Neural crest cell (in vitro differentiated cells): ENCODE data around the gene C1QC. TPM values are rescaled to one million over a fixed set of nuclear protein-coding genes. Genes with fewer than 3 reads are reported as not detected.

Source experiments
- DNase-seq: peaks from one replicate; pipeline ENCODE4 v3.0.0; 2021; ENCODE audit warnings: low read depth, mixed read lengths, low spot score
- H3K27ac Mint-ChIP-seq: one replicate; pipeline ENCODE4 v1.8.0; 2021; ENCODE audit warnings: mild to moderate bottlenecking, mixed read lengths; ENCODE audit not compliant: unreplicated experiment
- H3K27me3 Mint-ChIP-seq: 2 replicates; pipeline ENCODE4 v1.8.0; 2021; ENCODE audit warnings: low read depth, mild to moderate bottlenecking, mixed read lengths
- H3K36me3 Mint-ChIP-seq: 2 replicates; pipeline ENCODE4 v1.8.0; 2021; ENCODE audit warnings: low read depth, mild to moderate bottlenecking, mixed read lengths
- H3K4me1 Mint-ChIP-seq: 2 replicates; pipeline ENCODE4 v1.8.0; 2021; ENCODE audit warnings: mixed read lengths
- H3K4me3 Mint-ChIP-seq: one replicate; pipeline ENCODE4 v1.8.0; 2021; ENCODE audit warnings: mild to moderate bottlenecking, mixed read lengths
- H3K9me3 Mint-ChIP-seq: 2 replicates; pipeline ENCODE4 v1.8.0; 2021; ENCODE audit warnings: mixed read lengths
- total RNA-seq: library from RNA; stranded (reverse); gene quantifications from 2 replicates; pipeline ENCODE4 v1.2.1, GENCODE V29; 2021
- TF ChIP-seq, protein P1 (sequence below): fragments of 200-600 bp; sonication (generic); conservative IDR thresholded peaks from 2 replicates; pipeline ENCODE4 v1.5.0; 2021; ENCODE audit warnings: antibody characterized with exemption, mild to moderate bottlenecking

Gene C1QC
- total RNA-seq, 1 donor from 2014 or later = not detected

DNA sequence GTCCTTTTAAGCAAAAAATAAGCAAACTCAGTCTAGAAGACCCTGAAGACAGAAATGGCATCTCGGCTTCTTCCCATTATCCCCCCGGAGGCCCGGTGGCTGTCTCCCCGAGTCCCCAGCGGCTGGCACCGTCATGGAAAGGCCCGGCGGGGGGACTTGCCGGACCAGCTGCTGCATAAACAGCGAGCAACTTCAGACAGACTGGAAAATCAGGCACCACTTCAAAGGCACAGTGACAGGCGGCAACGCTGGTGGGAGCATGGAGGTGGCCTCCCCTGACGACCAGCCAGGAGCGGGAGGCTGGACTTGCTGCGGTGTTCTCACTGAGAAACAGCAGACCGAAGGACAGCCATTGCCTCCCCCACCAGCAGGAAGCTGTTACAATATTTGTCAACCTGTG, 25.4 kb upstream of the C1QC start:
- DNase-seq = no peak
- H3K36me3 Mint-ChIP-seq = no peaks in the 10 kb centered on the region
- H3K9me3 Mint-ChIP-seq = no peaks in the 10 kb centered on the region
- H3K27me3 Mint-ChIP-seq = peaks cover 84% of the 10 kb centered on the region
- TF ChIP-seq, protein P1, sequence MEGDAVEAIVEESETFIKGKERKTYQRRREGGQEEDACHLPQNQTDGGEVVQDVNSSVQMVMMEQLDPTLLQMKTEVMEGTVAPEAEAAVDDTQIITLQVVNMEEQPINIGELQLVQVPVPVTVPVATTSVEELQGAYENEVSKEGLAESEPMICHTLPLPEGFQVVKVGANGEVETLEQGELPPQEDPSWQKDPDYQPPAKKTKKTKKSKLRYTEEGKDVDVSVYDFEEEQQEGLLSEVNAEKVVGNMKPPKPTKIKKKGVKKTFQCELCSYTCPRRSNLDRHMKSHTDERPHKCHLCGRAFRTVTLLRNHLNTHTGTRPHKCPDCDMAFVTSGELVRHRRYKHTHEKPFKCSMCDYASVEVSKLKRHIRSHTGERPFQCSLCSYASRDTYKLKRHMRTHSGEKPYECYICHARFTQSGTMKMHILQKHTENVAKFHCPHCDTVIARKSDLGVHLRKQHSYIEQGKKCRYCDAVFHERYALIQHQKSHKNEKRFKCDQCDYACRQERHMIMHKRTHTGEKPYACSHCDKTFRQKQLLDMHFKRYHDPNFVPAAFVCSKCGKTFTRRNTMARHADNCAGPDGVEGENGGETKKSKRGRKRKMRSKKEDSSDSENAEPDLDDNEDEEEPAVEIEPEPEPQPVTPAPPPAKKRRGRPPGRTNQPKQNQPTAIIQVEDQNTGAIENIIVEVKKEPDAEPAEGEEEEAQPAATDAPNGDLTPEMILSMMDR = no peak
- no peak overlapping the region for H3K27ac Mint-ChIP-seq
- H3K4me3 Mint-ChIP-seq = no peak overlapping the region
- no peaks in the 10 kb centered on the region for H3K4me1 Mint-ChIP-seq

DNA sequence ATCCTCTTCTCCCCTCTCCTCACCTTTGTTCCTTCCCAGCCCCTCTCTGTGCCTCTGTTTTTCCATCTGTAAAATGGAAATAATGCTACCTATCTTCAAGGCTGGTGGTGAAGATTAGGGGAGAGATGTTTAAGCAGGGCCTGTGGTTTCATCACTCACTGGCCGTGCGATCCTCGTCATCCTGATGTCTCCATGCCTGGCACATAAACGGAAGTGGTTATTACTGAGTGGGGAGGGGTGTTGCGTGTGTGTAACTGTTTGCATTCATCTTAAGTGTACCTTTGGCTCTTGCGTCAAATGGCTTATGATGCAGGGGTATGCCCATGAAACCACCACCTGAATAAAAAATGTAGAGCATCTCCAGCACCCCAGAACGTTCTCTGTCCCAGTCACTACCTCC, 24.2 kb upstream of the C1QC start:
- Mint-ChIP-seq H3K4me3 (no peak overlapping the region), H3K27ac (no peak overlapping the region), H3K27me3 (peaks cover 81% of the 10 kb centered on the region), H3K36me3 (no peaks in the 10 kb centered on the region), H3K4me1 (no peaks in the 10 kb centered on the region), H3K9me3 (no peaks in the 10 kb centered on the region)
- DNase-seq = no peak
- TF ChIP-seq, protein P1 = no peak

DNA sequence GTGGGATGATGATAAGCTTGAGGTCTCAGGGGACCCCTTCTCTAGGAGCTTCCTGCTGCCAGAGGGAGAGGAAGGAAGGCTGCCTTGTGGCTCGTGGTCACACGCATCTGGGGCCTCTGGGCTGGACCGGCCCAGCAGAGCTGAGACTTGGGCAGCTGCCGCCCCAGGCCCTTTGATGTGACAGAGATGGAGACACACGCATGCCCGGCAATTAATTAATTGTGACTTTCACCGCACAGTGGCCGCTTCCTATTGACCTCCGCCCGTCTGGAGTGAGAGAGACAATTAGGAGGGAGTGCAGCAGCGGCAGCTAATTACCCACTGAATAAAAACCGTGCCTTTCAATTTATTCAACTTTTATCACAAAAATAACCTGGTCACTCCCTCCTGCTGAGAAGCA, 23.6 kb upstream of the C1QC start:
- no peak for DNase-seq
- H3K4me1 Mint-ChIP-seq = no peaks in the 10 kb centered on the region
- H3K27ac Mint-ChIP-seq = no peak overlapping the region
- H3K36me3 Mint-ChIP-seq = no peaks in the 10 kb centered on the region
- no peaks in the 10 kb centered on the region for H3K9me3 Mint-ChIP-seq
- no peak overlapping the region for H3K4me3 Mint-ChIP-seq
- H3K27me3 Mint-ChIP-seq = peaks cover 81% of the 10 kb centered on the region
- TF ChIP-seq, protein P1 = no peak

DNA sequence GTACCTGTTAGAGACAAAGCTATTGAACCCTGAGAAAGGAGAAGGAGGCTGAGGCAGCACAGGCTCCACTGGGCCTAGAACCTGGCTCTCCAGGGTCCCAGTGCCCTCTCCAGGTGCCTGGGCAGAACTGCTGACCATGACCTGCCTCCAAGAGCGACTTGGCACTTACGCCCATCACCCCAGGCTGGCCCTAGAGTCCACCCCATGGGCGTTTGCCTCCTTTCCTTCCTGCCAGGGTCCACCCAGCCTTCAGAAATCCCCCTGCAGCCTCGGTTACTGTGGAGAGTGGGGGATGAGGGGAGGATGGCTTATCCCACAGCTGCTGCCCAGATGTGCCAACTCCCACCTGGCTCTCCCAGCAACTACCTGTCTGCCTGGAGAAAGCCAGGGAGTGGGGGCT, 21.7 kb upstream of the C1QC start:
- Mint-ChIP-seq H3K27me3 (peaks cover 77% of the 10 kb centered on the region), H3K4me1 (no peaks in the 10 kb centered on the region), H3K27ac (no peak overlapping the region), H3K9me3 (no peaks in the 10 kb centered on the region), H3K36me3 (no peaks in the 10 kb centered on the region), H3K4me3 (no peak overlapping the region)
- TF ChIP-seq, protein P1 = no peak
- DNase-seq = no peak

DNA sequence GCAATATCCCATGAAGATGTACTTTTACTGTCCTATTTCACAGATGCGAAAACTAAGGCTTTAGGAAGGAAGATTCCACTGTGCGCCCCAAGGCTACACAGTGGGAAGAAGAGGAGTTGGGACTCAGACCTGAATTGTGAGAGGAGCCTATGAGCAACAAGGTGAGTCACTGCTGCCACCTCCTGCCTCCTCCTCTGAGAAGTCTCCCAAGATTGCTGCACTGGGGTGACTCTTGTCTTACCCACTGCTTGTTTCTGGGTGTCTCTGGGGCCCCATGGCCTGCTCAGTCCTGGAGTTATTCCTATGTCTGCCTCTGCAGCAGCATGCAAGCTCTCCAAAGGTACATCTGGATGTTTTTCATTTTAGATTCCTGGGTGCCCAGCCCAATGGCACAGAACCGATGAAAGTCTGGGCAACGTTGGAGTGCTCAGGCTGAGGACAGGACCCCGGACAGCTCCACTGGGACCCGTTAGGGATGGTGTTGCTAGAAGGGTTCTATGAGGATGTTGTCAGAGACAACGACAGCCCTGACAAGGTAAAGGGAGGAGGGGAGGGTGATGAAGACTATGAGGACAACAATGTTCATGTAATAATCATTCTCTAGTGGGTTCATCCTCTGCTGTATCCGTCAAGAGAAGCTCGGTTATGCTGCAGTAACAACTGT, 18.0 kb upstream of the C1QC start:
- Mint-ChIP-seq H3K4me3 (no peak overlapping the region), H3K27me3 (peaks cover 65% of the 10 kb centered on the region), H3K4me1 (peaks cover 11% of the 10 kb centered on the region), H3K9me3 (no peaks in the 10 kb centered on the region), H3K27ac (no peak overlapping the region), H3K36me3 (no peaks in the 10 kb centered on the region)
- peak; percentile 20 for DNase-seq
- TF ChIP-seq, protein P1 = no peak
